ENCODE results near the gene GNG13. TPM values are rescaled to one million over a fixed set of nuclear protein-coding genes. Genes with fewer than 3 reads are reported as not detected.

GNG13 gene
- total RNA-seq, 2 experiments from 2014 or later: not detected

- Mint-ChIP-seq H3K9me3 (ENCODE audit: low read depth) (no peaks in the 10 kb centered on the region), H3K27ac (no peak overlapping the region), H3K27me3 (peaks cover 10% of the 10 kb centered on the region), H3K4me1 (peaks cover 1% of the 10 kb centered on the region), H3K4me3 (no peak overlapping the region), H3K36me3 (peaks cover 6% of the 10 kb centered on the region)
- DNase-seq (no peak), ATAC-seq (no peak)
- CTCF ChIA-PET: interaction anchor here (1.6 kb wide), 1 partner anchor 12 kb away, joined by 3 read pairs; the partner anchor contains the start of genes CHTF18 and RPUSD1
Measured at GRCh38 chr16:800834-801511, 439 bp upstream of the GNG13 start.

DNA sequence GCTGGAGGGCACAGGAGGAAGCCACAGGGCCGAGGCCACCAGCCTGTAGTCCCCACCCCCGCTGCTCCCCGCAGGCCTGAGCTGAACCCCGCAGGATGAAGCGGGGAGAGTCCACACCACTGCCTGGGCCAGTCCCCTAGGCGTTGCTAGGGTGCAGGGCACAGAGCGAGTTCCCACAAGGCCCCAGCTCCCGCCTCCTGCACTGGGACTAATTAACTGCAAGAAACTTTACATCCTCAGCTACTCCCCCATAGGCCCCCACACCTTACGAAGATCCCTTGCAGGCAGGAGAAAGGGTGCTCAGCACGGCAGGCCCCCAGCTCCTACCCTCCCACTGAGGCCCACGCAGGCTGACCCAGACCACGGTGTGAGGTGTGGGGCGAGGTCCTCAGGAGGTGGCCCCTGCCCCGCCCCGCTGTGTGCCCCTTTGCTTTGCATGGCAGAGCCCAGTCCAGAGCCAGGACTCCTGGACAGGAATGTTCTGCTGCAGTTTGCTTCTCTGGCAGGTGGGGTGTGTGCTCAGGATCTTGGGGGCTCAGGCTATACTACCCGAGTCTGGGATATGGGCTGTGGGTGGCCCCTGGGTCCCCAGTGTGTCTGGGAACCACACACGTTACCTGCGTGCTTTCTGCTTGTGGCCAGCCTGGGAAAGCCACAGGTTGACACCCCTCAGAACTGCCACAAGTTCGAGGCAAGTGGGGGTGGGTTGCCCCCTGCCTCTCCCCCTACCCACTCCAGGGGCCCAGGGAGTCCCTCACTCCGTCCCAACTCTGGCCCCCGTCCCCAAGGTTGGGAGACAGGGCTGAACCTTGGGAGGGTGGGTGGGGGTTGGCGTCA, 1.2 kb downstream of the GNG13 start:
- DNase-seq: no peak
- peak; percentile 16 for ATAC-seq
- Mint-ChIP-seq H3K9me3 (ENCODE audit: low read depth) (no peaks in the 10 kb centered on the region), H3K36me3 (peaks cover 6% of the 10 kb centered on the region), H3K27me3 (peaks cover 10% of the 10 kb centered on the region), H3K4me3 (no peak overlapping the region), H3K27ac (no peak overlapping the region), H3K4me1 (no peaks in the 10 kb centered on the region)
- CTCF ChIA-PET: no interaction called here

GRCh38 chr16:798666-799065, 1.9 kb downstream of the GNG13 start:
- no peaks in the 10 kb centered on the region for H3K4me1 Mint-ChIP-seq
- no peak overlapping the region for H3K4me3 Mint-ChIP-seq
- no peaks in the 10 kb centered on the region for H3K9me3 Mint-ChIP-seq (ENCODE audit: low read depth)
- DNase-seq (no peak), ATAC-seq (no peak)
- CTCF ChIA-PET: no interaction called here
- peaks cover 6% of the 10 kb centered on the region for H3K36me3 Mint-ChIP-seq
- H3K27me3 Mint-ChIP-seq: peaks cover 10% of the 10 kb centered on the region
- H3K27ac Mint-ChIP-seq: no peak overlapping the region

- DNase-seq: no peak
- Mint-ChIP-seq H3K27ac (no peak overlapping the region), H3K9me3 (ENCODE audit: low read depth) (no peaks in the 10 kb centered on the region), H3K4me3 (no peak overlapping the region), H3K4me1 (no peaks in the 10 kb centered on the region), H3K27me3 (peaks cover 10% of the 10 kb centered on the region), H3K36me3 (peaks cover 6% of the 10 kb centered on the region)
- ATAC-seq: no peak
- CTCF ChIA-PET: no interaction called here
Measured at GRCh38 chr16:797686-798085, 2.8 kb downstream of the GNG13 start.

DNA sequence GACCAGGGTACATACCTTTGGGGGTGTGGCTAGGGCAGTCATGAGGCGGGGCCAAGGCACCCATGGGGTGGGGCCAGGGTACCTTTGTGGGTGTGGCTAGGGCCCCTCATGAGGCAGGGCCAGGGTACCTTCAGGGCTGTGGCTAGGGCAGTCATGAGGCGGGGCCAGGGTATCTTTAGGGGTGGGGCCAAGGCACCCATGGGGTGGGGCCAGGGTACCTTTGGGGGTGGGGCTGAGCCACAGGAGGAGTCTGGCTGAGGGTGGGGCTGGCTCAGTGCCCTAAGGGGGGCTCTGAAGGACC, 3.5 kb downstream of the GNG13 start:
- CTCF ChIA-PET: no interaction called here
- H3K27ac Mint-ChIP-seq: no peak overlapping the region
- H3K9me3 Mint-ChIP-seq (ENCODE audit: low read depth): no peaks in the 10 kb centered on the region
- no peak overlapping the region for H3K4me3 Mint-ChIP-seq
- H3K27me3 Mint-ChIP-seq: peaks cover 10% of the 10 kb centered on the region
- peak; percentile 48 for ATAC-seq
- no peaks in the 10 kb centered on the region for H3K4me1 Mint-ChIP-seq
- peaks cover 6% of the 10 kb centered on the region for H3K36me3 Mint-ChIP-seq
- peak; percentile 49 for DNase-seq

DNA sequence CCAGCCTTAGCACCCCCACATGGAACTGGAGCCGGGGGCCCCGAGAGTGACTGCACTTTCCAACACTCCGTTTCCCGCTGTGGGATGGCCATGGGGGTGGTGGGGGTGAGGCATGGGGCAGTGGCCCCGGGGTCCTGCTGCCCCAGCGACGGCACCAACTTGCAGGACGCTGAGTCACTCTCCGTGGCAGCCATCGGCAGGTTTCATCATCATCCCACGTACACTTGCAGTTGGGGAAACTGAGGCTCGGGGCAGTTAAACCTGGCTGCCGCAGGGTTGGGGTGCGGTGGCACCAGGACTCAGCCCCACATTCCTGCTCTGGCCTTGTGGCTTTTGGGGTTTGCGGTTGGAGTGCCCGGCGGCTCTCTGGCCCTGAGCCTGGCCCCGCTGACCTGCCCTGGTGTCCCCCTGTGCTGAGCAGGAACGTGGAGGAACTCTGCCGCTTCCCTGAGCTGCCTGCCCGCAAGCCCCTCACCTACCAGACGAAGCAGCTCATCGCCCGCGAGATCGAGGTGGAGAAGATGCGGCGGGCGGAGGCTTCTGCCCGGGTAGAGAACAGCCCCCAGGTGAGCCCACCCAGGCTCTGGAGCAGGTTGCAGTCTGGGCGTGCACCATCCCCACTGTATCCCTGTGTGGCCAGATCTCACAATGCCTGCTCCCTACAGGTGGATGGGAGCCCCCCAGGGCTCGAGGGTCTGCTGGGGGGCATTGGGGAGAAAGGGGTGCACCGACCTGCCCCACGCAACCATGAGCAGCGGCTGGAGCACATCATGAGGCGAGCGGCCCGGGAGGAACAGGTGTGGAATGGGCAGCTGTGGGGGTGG, 4.0 kb downstream of the GNG13 start:
- no peaks in the 10 kb centered on the region for H3K4me1 Mint-ChIP-seq
- ATAC-seq (no peak), DNase-seq (no peak)
- no peak overlapping the region for H3K27ac Mint-ChIP-seq
- H3K36me3 Mint-ChIP-seq: peaks cover 12% of the 10 kb centered on the region
- no peaks in the 10 kb centered on the region for H3K9me3 Mint-ChIP-seq (ENCODE audit: low read depth)
- peaks cover 8% of the 10 kb centered on the region for H3K27me3 Mint-ChIP-seq
- CTCF ChIA-PET: no interaction called here
- no peak overlapping the region for H3K4me3 Mint-ChIP-seq

DNA sequence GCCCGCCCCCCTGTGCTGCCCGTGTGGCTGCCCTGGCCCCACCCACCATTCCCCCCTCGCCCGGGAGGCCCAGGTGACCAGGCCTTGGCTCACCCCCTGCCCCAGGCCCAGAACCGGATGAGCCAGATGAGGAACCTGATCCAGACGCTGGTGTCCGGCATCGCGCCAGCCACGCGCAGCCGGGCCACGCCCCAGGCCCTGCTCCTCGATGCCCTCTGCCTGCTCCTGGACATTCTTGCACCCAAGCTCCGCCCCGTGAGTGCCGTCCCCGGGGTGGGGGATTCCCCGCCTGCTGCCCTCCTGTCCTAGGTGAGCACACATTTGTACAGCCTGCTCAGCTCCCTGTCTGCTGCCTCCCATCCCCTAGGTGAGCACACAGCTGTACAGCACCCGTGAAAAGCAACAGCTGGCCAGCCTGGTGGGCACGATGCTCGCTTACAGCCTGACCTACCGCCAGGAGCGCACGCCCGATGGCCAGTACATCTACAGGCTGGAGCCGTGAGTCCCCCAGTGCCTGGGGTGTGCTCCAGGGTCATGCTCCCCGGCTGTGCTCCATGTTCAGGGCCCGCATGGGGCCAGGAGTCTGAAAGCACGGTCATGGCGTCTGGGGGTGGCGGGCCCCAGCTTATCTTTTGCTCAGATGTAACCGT, 4.8 kb downstream of the GNG13 start:
- Mint-ChIP-seq H3K27me3 (peaks cover 3% of the 10 kb centered on the region), H3K4me3 (no peak overlapping the region), H3K4me1 (no peaks in the 10 kb centered on the region), H3K27ac (no peak overlapping the region), H3K9me3 (ENCODE audit: low read depth) (no peaks in the 10 kb centered on the region), H3K36me3 (peaks cover 15% of the 10 kb centered on the region)
- DNase-seq (no peak), ATAC-seq (no peak)
- CTCF ChIA-PET: no interaction called here

DNA sequence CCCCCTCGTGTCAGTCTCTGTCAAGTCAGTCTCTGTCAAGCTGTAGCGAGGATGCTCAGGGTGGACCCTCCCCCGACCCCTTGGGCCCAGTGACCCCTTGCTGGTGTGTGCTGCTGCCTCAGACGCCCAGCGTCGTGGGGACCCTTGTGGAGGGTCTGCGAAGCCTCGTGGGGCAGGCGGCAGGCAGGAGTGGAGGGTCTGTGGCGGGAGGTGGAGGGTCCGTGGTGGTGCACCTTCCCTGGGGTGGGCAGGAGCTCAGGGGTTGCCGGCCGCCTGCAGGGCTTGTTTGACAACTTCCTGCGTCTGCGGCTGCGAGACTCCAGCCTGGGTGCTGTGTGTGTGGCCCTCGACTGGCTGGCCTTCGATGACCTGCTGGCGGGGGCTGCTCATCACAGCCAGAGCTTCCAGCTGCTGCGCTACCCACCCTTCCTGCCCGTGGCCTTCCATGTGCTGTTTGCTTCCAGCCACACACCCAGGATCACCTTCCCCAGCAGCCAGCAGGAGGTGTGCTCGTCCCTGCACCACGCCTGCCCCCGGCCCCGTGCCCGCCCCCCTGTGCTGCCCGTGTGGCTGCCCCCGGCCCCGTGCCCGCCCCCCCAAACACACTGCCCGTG, 5.6 kb downstream of the GNG13 start:
- peaks cover 5% of the 10 kb centered on the region for H3K4me1 Mint-ChIP-seq
- H3K9me3 Mint-ChIP-seq (ENCODE audit: low read depth): no peaks in the 10 kb centered on the region
- no peak overlapping the region for H3K27ac Mint-ChIP-seq
- no peak for ATAC-seq
- CTCF ChIA-PET: no interaction called here
- H3K27me3 Mint-ChIP-seq: no peaks in the 10 kb centered on the region
- no peak for DNase-seq
- H3K36me3 Mint-ChIP-seq: peaks cover 15% of the 10 kb centered on the region
- no peak overlapping the region for H3K4me3 Mint-ChIP-seq

DNA sequence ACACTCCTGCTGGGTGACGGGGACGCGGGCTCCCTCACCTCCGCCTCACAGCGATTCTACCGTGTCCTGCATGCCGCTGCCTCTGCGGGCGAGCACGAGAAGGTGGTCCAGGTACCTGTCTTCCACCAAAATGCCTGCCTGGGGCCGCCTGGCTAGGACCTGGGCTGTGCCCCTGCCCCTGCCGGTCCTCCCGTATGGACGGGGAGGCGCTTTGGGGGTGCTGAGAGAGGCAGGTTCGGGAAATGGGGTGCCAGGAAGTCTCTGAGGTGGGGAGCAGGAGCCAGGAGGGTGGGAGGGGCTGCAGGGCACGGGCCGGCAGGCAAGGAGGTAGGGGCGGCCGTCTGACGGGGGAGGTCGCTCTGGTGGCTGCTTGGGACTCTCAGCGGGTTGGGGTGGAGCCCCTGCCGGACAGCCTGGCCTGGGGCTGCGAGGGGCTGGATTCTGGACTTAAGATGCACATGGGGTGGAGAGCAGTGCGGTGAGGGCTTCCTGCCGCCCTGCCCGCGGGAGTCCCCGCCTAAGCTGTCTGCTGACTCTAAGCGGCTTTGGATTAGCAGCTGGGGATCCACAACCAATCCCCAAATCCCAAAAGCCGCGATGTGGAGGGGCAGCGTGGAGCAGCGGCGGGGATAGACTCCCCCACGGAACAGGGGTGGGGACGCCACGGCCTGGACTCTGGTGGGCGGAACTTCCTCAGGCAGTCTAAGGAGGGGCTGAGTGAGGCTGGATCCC, 6.3 kb downstream of the GNG13 start:
- peaks cover 15% of the 10 kb centered on the region for H3K36me3 Mint-ChIP-seq
- no peaks in the 10 kb centered on the region for H3K27me3 Mint-ChIP-seq
- peaks cover 10% of the 10 kb centered on the region for H3K4me1 Mint-ChIP-seq
- H3K9me3 Mint-ChIP-seq (ENCODE audit: low read depth): no peaks in the 10 kb centered on the region
- CTCF ChIA-PET: no interaction called here
- H3K27ac Mint-ChIP-seq: no peak overlapping the region
- no peak for ATAC-seq
- no peak overlapping the region for H3K4me3 Mint-ChIP-seq
- DNase-seq: no peak

DNA sequence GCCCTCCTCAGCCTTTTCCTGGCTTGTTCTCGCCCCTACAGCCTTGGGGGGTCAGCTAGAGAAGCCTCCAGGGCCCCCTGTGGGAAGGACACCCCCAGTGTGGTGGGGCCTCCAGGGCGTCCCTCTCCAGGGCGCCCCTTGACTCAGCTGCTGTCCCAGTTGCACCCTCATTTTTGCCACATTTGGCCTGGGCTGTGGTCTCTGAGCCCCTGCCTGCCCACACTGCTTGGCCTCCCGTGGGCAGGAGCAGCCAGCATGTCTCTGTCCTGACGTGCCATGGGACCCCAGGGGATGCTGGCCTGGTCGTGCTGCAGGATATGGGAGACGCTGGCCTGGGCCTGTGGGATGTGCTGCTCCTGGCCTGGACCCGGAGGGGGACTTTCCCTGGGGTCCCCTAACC, 7.1 kb downstream of the GNG13 start:
- Mint-ChIP-seq H3K36me3 (peaks cover 15% of the 10 kb centered on the region), H3K4me3 (no peak overlapping the region), H3K27ac (no peak overlapping the region), H3K9me3 (ENCODE audit: low read depth) (no peaks in the 10 kb centered on the region), H3K27me3 (no peaks in the 10 kb centered on the region), H3K4me1 (peaks cover 10% of the 10 kb centered on the region)
- CTCF ChIA-PET: no interaction called here
- DNase-seq: no peak
- ATAC-seq: no peak

GRCh38 chr16:792221-792995, 8.1 kb downstream of the GNG13 start:
- DNase-seq (no peak), ATAC-seq (no peak)
- no peaks in the 10 kb centered on the region for H3K27me3 Mint-ChIP-seq
- CTCF ChIA-PET: no interaction called here
- H3K9me3 Mint-ChIP-seq (ENCODE audit: low read depth): no peaks in the 10 kb centered on the region
- peaks cover 13% of the 10 kb centered on the region for H3K36me3 Mint-ChIP-seq
- no peak overlapping the region for H3K27ac Mint-ChIP-seq
- no peak overlapping the region for H3K4me3 Mint-ChIP-seq
- H3K4me1 Mint-ChIP-seq: peaks cover 12% of the 10 kb centered on the region

- CTCF ChIA-PET: no interaction called here
- H3K27me3 Mint-ChIP-seq: no peaks in the 10 kb centered on the region
Measured at GRCh38 chr16:791131-791530, 9.4 kb downstream of the GNG13 start.

More at GRCh38 chr16:791131-791530, 9.4 kb downstream of the GNG13 start:
- no peak overlapping the region for H3K4me3 Mint-ChIP-seq
- peaks cover 9% of the 10 kb centered on the region for H3K36me3 Mint-ChIP-seq
- DNase-seq (no peak), ATAC-seq (no peak)
- H3K27ac Mint-ChIP-seq: no peak overlapping the region
- peaks cover 19% of the 10 kb centered on the region for H3K4me1 Mint-ChIP-seq
- no peaks in the 10 kb centered on the region for H3K9me3 Mint-ChIP-seq (ENCODE audit: low read depth)

Data from activated CD8-positive, alpha-beta memory T cell treated with anti-CD3 and anti-CD28 coated beads, Interleukin-2, amount 10 ng/mL, durations not matched to agents 7 days and 5 days (primary cell).